ENCODE results near the gene VAV2. TPM values are rescaled to one million over a fixed set of nuclear protein-coding genes. Genes with fewer than 3 reads are reported as not detected.

VAV2 gene
- total and polyA plus RNA-seq, 12 donors = 3.3 to 96.2 (median 31.2) TPM

GRCh38 chr9:133783331-133783731 is 208.8 kb downstream of the VAV2 start:
- Histone ChIP-seq H3K27ac (no peak overlapping the region), H3K4me1 (replicated peaks in 1 of 2) (no peaks in the 10 kb centered on the region), H3K36me3 (replicated peaks in 1 of 2) (peaks cover 0 to 25% of the 10 kb centered on the region in 2 donors), H3K9me3 (replicated peaks in 1 of 3) (no peaks in the 10 kb centered on the region), H3K27me3 (no peaks in the 10 kb centered on the region), H3K4me3 (no peak overlapping the region)
- intact Hi-C loops (cut with DNase I) = no loop called here
- TF ChIP-seq CTCF (IDR thresholded peaks at IDR 0.05) (no peak), POLR2A (IDR thresholded peaks at IDR 0.05) (no peak)
- DNase-seq = no peak
- WGBS, 4 donors = 75 to 84% (median 82%) methylated on average over 4 to 13 of the region's 13 CpGs

- Histone ChIP-seq H3K36me3 (replicated peaks in 1 of 2) (peaks cover 0 to 28% of the 10 kb centered on the region in 2 donors), H3K27ac (no peak overlapping the region), H3K4me1 (replicated peaks in 1 of 2) (no peaks in the 10 kb centered on the region), H3K27me3 (no peaks in the 10 kb centered on the region), H3K9me3 (replicated peaks in 1 of 3) (no peaks in the 10 kb centered on the region), H3K4me3 (no peak overlapping the region)
- TF ChIP-seq CTCF (IDR thresholded peaks at IDR 0.05) = peak; percentile 71 to 82 (median 76)
- TF ChIP-seq POLR2A (IDR thresholded peaks at IDR 0.05) = no peak
- intact Hi-C loops (cut with DNase I) = no loop called here
- 49 to 57% (median 52%) methylated on average over 16 of the region's 16 CpGs for WGBS, 4 donors
- DNase-seq = peak; percentile 63 to 91 (median 79)
Observed at GRCh38 chr9:133782157-133783130, 209.7 kb downstream of the VAV2 start.

- Histone ChIP-seq H3K36me3 (replicated peaks in 1 of 2) (peaks cover 0 to 33% of the 10 kb centered on the region in 2 donors), H3K27ac (no peak overlapping the region), H3K4me3 (no peak overlapping the region), H3K4me1 (replicated peaks in 1 of 2) (no peaks in the 10 kb centered on the region), H3K9me3 (replicated peaks in 1 of 3) (no peaks in the 10 kb centered on the region), H3K27me3 (no peaks in the 10 kb centered on the region)
- DNase-seq = no peak
- no peak for TF ChIP-seq POLR2A (IDR thresholded peaks at IDR 0.05)
- TF ChIP-seq CTCF (IDR thresholded peaks at IDR 0.05) = no peak
- 84 to 89% (median 86%) methylated on average over 10 of the region's 10 CpGs for WGBS, 4 donors
- intact Hi-C loops (cut with DNase I) = no loop called here
Observed at GRCh38 chr9:133781828-133782135, 210.3 kb downstream of the VAV2 start.

- H3K4me3 ChIP-seq = no peak overlapping the region
- 89 to 96% (median 93%) methylated on average over 10 to 15 of the region's 15 CpGs for WGBS, 4 donors
- peaks cover 0 to 38% of the 10 kb centered on the region in 2 donors for H3K36me3 ChIP-seq (replicated peaks in 1 of 2)
- no peak for DNase-seq
- H3K4me1 ChIP-seq (replicated peaks in 1 of 2) = no peaks in the 10 kb centered on the region
- no peaks in the 10 kb centered on the region for H3K9me3 ChIP-seq (replicated peaks in 1 of 3)
- TF ChIP-seq POLR2A (IDR thresholded peaks at IDR 0.05) (no peak), CTCF (IDR thresholded peaks at IDR 0.05) (no peak)
- no peak overlapping the region for H3K27ac ChIP-seq
- intact Hi-C loops (cut with DNase I) = no loop called here
- H3K27me3 ChIP-seq = no peaks in the 10 kb centered on the region
Observed at GRCh38 chr9:133780962-133781827, 210.9 kb downstream of the VAV2 start.

All from adrenal gland (tissue), 12 donors.